GM21576 (cell line): ENCODE results near the gene FEZF1.
A peak's percentile ranks its signal among the peaks of the same experiment; 100 is the strongest.

Experiments
- ATAC-seq: cut with Tn5 transposase; IDR thresholded peaks from one replicate; pipeline ENCODE4 v1.9.1; 2021; ENCODE audit warnings: mild to moderate bottlenecking, moderate library complexity; ENCODE audit not compliant: unreplicated experiment

The FEZF1 gene

GRCh38 chr7:122304319-122304975 is at the start of gene FEZF1:
Gene FEZF1, minus strand, starts transcription at chr7:122304750. Its CDS starts 313 bp downstream, at chr7:122304437.
- ATAC-seq, result no peak

- no peak for ATAC-seq
Measured at GRCh38 chr7:122352454-122352853, 47.9 kb upstream of the FEZF1 start.

GRCh38 chr7:122350701-122351100 is 46.2 kb upstream of the FEZF1 start:
- ATAC-seq, result no peak

DNA sequence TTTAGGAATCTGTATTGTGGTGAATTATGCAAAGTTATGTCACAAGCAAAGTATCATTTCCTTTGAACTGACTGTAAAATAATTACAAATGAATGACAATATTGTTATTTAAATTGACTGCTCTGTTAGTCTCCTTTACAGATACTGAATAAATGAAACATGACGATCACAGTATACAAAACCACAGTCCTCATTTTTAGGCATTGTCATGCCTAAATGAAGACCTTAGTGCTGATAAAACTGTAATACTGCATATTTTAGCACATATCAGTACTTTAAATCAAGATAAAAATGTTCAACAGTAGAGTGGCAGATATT is 39.7 kb upstream of the FEZF1 start:
- ATAC-seq, result no peak

- ATAC-seq, result no peak
Measured at GRCh38 chr7:122343601-122344302, 39.2 kb upstream of the FEZF1 start.

- ATAC-seq, result no peak
Measured at GRCh38 chr7:122340427-122340826, 35.9 kb upstream of the FEZF1 start.

DNA sequence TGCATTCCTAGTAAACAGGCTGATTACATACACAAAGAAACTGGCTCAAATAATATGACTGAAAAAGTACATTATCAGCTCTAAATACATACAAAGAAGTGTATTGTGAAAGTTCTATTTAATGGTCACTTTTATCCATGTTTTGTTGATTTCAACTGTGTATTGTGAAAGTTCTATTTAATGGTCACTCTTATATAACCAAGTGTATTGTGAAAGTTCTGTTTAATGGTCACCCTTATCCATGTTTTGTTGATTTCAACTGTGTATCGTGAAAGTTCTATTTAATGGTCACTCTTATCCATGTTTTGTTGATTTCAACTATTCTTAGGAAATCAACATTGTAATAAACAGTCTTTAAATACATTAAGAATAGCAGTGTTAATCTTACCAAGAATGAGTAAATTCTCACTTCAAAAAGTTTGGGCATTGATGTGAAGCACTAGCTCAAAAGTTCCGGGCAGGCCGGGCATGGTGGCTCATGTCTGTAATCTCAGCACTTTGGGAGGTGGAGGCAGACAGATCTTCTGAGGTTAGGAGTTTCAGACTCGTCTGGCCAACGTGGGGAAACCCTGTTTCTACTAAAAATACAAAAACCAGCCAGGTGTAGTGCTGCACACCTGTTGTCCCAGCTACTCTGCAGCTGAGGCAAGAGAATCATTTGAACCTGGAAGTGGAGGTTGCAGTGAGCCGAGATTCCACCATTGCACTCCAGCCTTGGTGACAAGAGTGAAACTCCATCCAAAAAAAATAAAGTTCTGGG is 34.8 kb upstream of the FEZF1 start:
- ATAC-seq, result no peak

- no peak for ATAC-seq
Measured at GRCh38 chr7:122337011-122337410, 32.5 kb upstream of the FEZF1 start.

DNA sequence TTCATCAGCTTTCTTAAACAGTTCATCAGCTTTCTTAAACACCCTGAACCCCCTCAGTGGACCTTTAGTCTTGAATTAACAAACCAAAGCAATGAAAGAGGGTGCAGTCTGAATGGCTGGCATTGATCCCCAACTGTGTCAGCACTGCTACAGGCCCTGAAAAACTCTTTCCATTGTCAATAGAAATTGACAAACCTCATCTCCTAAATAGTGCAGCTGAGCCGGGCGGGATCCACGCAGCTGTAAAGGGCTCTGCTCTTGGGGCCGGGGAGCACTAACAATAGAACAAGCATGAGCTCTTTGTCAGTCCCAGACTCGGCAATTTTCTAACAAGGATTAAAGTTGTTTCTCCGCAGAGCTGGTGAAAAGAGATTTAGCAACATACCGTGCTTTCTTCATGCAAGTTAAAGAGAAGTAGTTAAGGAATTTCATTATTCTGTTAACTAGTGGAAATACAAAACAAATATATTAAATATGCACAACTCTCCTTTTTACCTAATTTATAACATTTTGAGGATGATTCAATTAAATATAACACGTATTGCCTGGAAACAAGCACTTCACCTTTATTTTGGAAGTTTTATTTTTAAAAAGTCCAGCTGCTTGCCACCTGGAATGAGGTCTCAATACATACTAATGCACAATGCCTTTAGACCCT is 24.7 kb upstream of the FEZF1 start:
- no peak for ATAC-seq

- no peak for ATAC-seq
Measured at GRCh38 chr7:122327969-122328368, 23.4 kb upstream of the FEZF1 start.

- ATAC-seq, result no peak
Measured at GRCh38 chr7:122316467-122317388, 12.2 kb upstream of the FEZF1 start.

DNA sequence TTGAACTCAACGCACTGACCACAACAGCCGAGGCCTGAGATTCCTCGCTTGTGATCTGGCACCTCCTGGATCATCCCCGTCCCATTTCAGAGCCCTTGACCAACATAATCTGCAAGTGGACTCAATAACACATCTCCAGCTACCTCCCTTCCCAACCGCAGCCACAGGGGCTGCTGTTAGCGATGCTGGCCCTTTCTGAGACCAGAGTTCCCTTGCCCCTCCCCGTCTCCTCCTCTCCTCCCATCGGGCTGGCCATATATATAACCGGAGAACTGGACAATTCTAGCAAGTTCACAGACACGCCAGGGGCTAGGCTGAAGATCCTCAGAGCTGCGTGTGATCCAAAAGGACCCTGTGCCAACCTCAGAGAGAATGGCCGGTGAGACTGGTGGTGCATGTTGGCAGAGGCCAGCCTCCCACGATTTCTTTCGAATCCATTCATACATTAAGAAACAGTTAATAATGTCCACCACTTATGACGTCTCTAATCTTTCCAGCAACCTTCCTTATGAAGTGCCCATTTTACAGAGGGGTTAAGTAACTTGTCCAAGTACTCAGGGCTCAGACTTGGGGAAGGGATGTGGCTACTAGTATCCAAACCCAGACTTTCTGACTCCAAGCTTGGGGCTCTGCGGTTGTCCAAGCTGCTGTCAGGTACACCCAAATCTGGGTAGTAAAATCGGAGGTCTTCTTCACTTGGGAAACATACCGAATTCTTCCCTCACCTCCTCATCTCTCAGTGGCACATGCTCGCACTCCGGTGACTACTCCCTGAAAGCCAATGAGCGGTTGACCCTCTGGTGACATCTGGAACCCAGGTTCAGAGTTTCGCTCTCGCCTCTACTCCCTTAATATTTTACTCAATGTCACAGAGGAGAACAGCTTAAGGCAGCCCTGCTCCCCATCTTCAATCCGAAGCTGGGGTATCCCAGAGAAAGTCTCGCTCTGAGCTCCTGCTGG is 11.2 kb upstream of the FEZF1 start:
- no peak for ATAC-seq

GRCh38 chr7:122314284-122314683 is 9.7 kb upstream of the FEZF1 start:
- ATAC-seq, result no peak

GRCh38 chr7:122312789-122313188 is 8.2 kb upstream of the FEZF1 start:
- no peak for ATAC-seq

DNA sequence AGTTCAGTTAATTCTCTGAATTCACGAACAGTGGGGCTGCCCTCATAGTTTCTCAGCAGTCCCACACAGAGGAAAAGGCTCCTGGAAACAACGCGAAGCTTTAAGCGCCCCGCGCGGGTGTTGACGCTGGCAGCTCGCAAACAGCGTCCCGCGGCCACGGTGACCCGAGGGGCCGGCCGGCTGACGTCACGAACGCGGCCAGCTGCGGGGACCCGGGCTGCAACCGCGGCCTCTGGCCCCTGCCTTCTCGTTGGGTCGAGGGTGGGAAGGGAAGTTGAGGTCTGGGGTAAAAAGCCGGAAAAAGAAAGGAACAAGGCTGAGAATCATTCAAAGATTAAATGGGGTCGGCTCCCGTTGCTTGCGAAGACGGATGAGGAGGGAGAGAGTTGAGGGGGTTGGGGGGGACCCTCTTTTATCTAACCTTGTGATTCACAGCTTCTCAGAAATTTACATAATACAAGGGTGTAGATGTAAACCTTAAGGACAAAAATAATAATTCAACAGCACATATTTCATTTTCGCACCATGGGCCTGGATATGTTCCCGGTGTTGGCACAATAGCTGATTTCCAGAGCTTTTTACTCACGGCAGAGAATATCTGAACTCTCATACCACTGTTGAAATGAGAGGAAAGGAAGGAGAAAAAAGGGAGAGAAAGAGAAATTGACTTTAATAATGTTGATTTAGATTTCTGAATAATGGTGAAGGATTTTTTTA is 7.3 kb upstream of the FEZF1 start:
- no peak for ATAC-seq

DNA sequence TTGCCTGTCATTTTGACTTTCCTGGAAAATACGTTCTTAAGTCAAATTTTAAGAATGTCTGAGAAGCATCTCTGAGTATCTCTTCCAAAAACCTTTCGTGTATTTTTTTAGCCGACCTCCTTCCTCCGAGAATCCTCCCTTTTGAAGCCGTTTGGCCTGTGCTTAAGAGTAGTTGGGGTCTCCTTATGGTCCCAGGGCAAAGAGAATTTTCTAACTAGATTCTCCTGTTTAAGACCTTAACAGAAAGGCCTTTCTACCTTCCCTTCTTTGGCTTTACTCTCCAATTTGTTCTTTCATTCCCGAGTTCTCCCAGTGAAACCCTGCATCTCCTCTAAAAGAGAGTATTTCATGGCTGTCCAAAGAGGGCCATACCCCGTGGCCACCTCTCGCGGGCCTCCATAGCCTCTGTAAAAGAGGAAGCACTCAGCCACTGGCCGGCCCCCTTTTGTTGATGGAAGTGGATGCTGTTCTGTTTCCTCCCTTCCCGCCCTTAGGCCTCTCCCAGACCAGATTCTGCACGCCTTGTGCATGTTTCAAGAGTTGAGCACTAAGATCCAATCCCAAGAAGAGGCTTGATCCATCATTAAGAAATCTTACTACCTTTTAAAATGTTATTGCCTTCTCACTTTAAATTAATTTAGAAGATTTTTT is 6.6 kb upstream of the FEZF1 start:
- no peak for ATAC-seq

DNA sequence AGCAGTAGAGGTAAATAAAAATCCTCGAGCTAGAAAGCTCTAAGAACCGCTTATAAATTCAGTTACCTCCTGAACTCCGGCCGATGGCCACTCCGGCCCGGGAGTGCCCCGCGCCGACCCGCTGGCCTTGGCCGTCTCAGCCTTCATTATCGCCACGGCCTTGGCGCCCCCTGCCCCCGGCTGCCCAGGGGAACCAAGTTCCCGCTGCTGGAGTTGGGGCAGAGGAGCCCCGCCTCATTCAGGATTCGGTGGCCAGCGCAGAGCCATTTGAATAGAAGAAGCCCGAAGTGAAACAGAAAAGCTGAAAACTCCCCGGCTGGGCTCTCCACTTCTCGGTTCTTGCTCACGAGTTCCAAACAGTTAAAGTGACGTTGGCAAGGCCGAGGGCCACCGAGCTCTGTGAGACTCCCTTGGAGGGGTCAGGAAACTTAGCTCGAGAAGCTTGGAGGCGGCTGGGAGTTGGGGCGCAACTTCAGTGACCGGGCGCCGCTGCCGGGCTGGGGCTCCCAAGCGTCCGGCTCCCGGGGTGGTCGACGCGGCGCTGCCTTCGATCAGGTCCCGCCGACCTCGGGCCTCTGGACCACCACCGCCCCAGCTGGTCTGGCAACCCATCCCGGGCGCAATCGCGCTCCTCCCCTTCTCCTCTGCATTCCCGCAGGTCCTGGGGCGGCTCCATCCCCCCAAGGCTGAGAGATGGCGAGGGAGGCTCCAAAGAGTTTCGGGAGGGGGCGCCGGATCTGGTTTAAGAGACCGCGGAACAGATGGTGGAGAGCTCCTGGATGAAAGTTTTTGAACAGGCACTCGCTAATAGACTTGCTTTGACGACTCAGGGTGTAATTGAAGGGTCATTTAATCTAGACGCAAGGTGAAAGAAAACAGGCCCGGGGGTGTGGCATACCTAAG is 5.8 kb upstream of the FEZF1 start:
- ATAC-seq, result peak; percentile 77
